AG04450 (cell line): Measurements from ENCODE around the gene TBXT. TPM values are rescaled to one million over a fixed set of nuclear protein-coding genes. Genes with fewer than 3 reads are reported as not detected.
"Not testable (repeated sequence)": the region's sequence is repeated elsewhere in the genome, so short reads cannot be mapped to it uniquely, and the experiment has no call there.

ENCODE experiments used
- CTCF ChIA-PET: fragments of 300-600, 350-600 bp; formaldehyde crosslinking; extraction: SDS; loops from one replicate; lab custom pipeline; 2022; ENCODE audit warnings: antibody characterized with exemption, inconsistent platforms; lab: Charles Lee
- POLR2A ChIA-PET: fragments of 350-600 bp; formaldehyde crosslinking; extraction: SDS; loops from one replicate; lab custom pipeline; 2021; ENCODE audit warnings: antibody characterized with exemption, inconsistent platforms; lab: Yijun Ruan, JAX
- DNase-seq: peaks from one replicate; pipeline ENCODE4 v3.0.0-alpha.2; 2011; ENCODE audit warnings: low read depth, low spot score
- H3K27ac ChIP-seq: one replicate; pipeline ENCODE4 v1.5.1; 2012; ENCODE audit warnings: low read depth, low read length, control low read depth
- H3K27me3 ChIP-seq: one replicate; pipeline ENCODE4 v1.6.0; 2012; ENCODE audit warnings: low read length; ENCODE audit not compliant: control insufficient read depth, insufficient read depth
- H3K4me3 ChIP-seq: 2 replicates; pipeline ENCODE4 v1.5.1; 2011; ENCODE audit warnings: mild to moderate bottlenecking, low read depth, low read length, control low read depth
- H3K9me3 ChIP-seq: 2 replicates; pipeline ENCODE4 v1.5.1; 2012; ENCODE audit warnings: low read length; ENCODE audit not compliant: control insufficient read depth, insufficient read depth
- polyA plus RNA-seq: library from polyadenylated mRNA; depleted of rRNA; stranded (reverse); fragments of >200 nt; gene quantifications from 2 replicates; pipeline ENCODE4 v1.2.3, GENCODE V29; 2011
- TF ChIP-seq, protein P1 (sequence below): IDR thresholded peaks from 2 replicates; pipeline ENCODE4 v1.5.1; 2011; ENCODE audit warnings: low read depth, low read length, control low read depth, inconsistent platforms

The TBXT gene
- polyA plus RNA-seq, 1 experiment = not detected

DNA sequence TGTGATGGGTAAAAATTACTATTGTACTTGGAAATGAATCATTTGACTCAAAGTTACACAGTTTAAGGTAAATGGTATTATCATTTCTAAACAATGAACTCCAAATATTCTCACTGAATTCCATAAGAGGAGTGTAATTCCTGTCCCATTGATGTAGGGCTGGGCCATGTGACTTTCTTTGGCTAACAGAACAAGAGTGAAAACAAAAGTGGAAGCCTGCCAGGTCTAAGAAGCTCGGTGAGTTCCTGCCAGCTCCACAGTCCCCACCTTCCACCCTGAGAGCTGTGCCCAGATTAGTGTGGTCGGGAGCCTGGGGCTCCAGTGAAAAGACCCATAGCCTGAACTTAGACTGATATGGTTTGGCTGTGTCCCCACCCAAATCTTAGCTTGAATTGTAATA is 24.6 kb downstream of the TBXT start:
- ChIA-PET POLR2A (no interaction called here), CTCF (no interaction called here)
- H3K9me3 ChIP-seq = no peaks in the 10 kb centered on the region
- H3K4me3 ChIP-seq = no peak overlapping the region
- H3K27ac ChIP-seq = no peak overlapping the region
- no peaks in the 10 kb centered on the region for H3K27me3 ChIP-seq
- TF ChIP-seq, protein P1, sequence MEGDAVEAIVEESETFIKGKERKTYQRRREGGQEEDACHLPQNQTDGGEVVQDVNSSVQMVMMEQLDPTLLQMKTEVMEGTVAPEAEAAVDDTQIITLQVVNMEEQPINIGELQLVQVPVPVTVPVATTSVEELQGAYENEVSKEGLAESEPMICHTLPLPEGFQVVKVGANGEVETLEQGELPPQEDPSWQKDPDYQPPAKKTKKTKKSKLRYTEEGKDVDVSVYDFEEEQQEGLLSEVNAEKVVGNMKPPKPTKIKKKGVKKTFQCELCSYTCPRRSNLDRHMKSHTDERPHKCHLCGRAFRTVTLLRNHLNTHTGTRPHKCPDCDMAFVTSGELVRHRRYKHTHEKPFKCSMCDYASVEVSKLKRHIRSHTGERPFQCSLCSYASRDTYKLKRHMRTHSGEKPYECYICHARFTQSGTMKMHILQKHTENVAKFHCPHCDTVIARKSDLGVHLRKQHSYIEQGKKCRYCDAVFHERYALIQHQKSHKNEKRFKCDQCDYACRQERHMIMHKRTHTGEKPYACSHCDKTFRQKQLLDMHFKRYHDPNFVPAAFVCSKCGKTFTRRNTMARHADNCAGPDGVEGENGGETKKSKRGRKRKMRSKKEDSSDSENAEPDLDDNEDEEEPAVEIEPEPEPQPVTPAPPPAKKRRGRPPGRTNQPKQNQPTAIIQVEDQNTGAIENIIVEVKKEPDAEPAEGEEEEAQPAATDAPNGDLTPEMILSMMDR = no peak
- no peak for DNase-seq

DNA sequence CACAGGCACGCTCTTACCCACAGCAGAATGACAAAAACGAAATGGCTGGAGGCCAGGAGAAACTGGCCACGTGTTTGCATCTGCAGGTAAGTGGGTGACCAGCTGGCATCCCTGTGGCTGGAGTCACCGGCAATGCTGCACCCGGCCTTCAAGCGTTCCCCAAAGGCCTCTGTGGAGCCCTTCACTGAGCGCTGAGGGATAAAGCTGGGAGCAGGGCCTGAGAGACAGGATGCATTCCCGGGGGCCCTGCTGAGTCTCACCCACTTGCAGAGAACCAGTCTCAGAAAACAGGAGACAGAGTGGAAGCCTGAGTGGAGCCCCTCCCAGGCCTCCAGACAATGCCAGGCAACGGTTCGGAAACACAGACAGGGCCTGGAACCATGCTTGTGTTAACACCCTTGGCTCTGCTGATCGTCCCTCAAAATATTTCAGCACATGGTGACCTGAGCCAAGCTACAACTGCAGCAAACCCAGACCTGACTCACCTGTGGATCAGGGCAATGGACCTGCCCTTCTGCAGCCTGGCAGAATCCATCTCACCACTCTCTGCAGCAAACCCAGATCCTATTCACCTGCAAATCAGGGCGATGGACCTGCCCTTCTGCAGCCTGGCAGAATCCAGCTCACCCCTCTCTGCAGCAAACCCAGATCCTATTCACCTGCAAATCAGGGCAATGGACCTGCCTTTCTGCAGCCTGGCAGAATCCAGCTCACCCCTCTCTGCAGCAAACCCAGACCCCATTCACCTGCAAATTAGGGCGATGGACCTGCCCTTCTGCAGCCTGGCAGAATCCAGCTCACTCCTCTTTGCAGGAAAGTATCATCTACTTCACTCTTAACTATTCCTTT is 39.8 kb downstream of the TBXT start:
- Histone ChIP-seq H3K27me3 (no peaks in the 10 kb centered on the region), H3K9me3 (no peaks in the 10 kb centered on the region), H3K27ac (no peak overlapping the region), H3K4me3 (no peak overlapping the region)
- TF ChIP-seq, protein P1 = no peak
- ChIA-PET POLR2A (no interaction called here), CTCF (interaction anchor here (0.7 kb wide), 1 partner anchor 119 kb away, joined by 3 read pairs; no protein-coding TSS in a partner anchor)
- DNase-seq = no peak

DNA sequence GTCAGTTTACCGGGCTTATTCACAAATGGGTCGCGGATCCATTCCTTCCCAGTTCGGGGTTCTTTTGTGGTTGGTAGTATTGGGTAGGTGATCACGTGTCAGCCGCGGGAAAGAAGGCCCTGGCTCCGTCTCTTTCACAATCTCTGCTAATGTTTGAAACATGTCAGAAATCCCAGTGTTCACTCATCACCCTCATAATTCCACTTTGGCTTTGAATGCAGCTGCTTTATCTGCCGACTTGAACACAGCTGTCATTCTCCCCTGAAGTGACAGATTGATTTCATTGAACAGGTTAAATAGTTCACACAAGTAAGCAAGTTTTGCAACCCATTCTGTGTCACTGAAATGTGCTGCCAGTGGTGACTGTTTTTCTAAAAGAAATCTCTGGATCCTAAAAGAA is 44.5 kb downstream of the TBXT start:
- CTCF ChIA-PET, H3K27ac ChIP-seq, POLR2A ChIA-PET, H3K27me3 ChIP-seq, H3K9me3 ChIP-seq, H3K4me3 ChIP-seq, DNase-seq: not testable (repeated sequence)

DNA sequence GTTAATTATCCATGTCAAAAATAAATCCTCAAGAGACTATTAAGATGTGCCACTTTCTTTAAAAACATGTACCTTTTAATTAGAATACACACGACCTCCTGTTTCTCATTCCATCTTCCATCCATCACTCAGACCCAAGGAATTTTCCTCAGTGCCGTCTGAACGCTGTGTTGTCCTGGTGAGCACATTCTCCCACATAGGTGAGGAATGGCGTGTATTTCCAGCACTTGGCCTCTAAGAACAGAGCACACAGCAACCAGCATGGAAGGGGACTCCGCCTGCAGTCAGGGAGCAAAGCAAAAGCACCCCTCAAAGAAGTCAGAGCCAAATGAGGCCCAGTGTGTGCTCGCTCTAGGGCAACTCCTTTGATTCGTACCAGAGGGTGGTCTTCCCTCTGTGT is 45.9 kb downstream of the TBXT start:
- H3K9me3 ChIP-seq = no peaks in the 10 kb centered on the region
- no peak overlapping the region for H3K4me3 ChIP-seq
- TF ChIP-seq, protein P1 = no peak
- H3K27me3 ChIP-seq = no peaks in the 10 kb centered on the region
- no peak for DNase-seq
- ChIA-PET POLR2A (no interaction called here), CTCF (no interaction called here)
- H3K27ac ChIP-seq = no peak overlapping the region

DNA sequence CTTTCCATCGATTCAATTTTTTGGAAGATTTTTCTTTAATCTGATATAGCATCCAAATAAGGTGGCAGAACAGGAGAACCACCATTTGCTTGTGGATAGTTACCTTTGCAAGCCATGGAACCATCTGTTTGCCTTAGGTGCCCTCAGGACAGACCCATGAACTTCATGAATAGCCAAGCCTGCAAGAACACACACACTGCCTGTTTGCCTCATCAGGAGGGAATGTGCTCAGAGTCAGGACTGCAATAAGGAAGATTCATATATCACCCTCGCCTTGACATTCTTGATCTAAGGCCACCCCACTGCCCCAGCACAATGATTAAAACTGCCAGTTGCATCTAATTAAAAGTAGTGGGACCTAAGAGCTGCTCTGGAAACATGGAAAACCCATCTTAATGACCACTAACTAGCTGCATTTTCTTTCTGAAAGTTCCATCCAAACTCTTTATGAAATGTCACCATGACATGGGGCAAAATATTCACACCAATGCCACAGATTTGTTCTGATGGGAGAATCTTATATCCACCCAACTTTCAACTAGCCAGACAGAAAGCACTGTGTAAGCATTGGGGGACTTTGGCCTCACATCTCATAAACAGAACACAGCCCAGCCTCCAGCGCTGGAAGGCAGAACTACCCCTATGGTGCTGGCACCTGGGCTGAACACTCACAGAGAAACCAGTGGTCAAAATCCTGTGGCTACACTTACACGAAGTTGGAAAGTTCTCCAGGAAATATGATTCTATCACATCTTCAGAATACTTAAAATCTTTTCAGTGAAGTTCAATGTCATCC is 48.3 kb downstream of the TBXT start:
- ChIA-PET POLR2A (no interaction called here), CTCF (no interaction called here)
- H3K9me3 ChIP-seq = no peaks in the 10 kb centered on the region; the same call in 1 of the 2 replicates
- H3K27ac ChIP-seq = no peak overlapping the region
- no peaks in the 10 kb centered on the region for H3K27me3 ChIP-seq
- H3K4me3 ChIP-seq = no peak overlapping the region
- TF ChIP-seq, protein P1 = no peak
- no peak for DNase-seq
